Measurements from ENCODE around the gene KIF1A. TPM values are rescaled to one million over a fixed set of nuclear protein-coding genes. Genes with fewer than 3 reads are reported as not detected.

Gene KIF1A
- total RNA-seq, 1 experiment from 2014 or later: 279 TPM

DNA sequence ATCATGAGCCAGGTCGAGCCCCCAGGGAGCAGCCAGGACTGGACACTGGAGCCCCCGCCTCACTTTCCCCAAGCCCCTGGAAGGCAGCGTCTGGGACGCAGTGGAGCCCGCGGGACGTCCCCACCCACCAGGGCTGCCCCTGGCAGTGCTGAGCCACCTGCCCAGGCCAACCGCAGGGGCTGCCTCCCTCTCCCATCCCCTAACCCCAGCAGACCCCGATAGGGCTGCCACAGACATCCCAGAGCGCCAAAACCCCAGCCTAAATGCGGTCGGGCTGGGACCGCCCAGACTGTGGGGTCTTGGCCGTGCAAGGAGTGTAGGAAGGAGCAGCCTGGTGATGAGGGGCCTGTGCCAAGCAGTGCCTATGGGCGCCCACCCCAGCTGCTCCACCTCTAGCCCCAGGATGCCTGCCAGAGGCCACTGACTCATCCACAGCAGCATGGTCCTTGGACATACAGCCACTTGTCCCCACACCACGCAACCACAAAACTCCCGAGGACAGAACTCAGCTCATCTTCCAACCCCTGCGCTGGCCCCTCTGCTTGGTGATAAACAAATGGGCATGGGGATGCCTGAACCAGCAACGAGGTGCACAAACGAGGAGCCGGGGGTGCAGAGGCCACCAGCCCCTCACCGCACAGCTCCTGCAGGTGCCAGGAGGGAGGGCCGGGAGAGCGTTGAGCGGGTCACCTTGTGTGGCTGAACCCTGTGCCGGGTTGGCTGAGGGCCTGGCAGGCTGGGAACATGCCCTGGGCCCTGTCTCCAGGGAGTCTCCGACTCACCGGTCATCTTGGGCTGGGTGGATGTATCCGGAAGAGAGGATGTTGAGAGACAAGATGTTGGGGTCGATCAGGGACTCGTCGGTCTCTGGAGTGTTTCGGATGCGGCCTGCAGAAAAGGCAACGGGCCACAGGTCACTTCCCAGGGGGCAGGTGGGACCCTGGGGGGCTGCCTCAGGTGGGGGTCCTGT, 83.5 kb downstream of the KIF1A start:
- ChIA-PET POLR2A (no interaction called here), CTCF (no interaction called here)
- Mint-ChIP-seq H3K9me3 (no peaks in the 10 kb centered on the region), H3K4me1 (no peaks in the 10 kb centered on the region), H3K27me3 (ENCODE audit: low read depth) (no peaks in the 10 kb centered on the region), H3K36me3 (peaks cover 35% of the 10 kb centered on the region), H3K27ac (no peak overlapping the region), H3K4me3 (no peak overlapping the region)
- ATAC-seq: no peak
- no peak for DNase-seq (ENCODE audit: low spot score)
- TF ChIP-seq MAX (CRISPR knock-in tag; IDR thresholded peaks at IDR 0.05) (no peak), ZNF416 (CRISPR knock-in tag; IDR thresholded peaks at IDR 0.05) (no peak), CREM (CRISPR knock-in tag; IDR thresholded peaks at IDR 0.05) (no peak)
- TF ChIP-seq, protein P1, sequence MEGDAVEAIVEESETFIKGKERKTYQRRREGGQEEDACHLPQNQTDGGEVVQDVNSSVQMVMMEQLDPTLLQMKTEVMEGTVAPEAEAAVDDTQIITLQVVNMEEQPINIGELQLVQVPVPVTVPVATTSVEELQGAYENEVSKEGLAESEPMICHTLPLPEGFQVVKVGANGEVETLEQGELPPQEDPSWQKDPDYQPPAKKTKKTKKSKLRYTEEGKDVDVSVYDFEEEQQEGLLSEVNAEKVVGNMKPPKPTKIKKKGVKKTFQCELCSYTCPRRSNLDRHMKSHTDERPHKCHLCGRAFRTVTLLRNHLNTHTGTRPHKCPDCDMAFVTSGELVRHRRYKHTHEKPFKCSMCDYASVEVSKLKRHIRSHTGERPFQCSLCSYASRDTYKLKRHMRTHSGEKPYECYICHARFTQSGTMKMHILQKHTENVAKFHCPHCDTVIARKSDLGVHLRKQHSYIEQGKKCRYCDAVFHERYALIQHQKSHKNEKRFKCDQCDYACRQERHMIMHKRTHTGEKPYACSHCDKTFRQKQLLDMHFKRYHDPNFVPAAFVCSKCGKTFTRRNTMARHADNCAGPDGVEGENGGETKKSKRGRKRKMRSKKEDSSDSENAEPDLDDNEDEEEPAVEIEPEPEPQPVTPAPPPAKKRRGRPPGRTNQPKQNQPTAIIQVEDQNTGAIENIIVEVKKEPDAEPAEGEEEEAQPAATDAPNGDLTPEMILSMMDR (IDR thresholded peaks at IDR 0.05): no peak

DNA sequence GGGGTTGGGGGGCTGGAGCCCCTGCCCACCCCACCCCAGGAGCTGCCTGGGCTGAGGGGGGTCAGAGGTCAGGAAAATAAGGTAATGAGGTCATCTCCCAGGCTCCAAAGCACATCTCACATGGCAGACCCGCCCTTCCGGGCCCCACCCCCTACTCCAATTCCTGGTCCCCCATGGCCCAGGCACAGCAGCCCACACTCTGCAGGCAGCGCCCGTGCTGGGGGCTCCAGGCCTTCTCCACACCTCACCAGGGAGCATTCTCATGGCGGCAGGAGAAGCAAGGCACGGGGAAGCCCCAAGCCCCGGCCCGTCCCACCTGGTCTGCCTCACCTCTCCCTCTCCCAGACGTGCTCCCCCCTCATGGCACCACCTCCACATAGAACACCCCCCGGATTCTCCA, 84.5 kb downstream of the KIF1A start:
- H3K27ac Mint-ChIP-seq: no peak overlapping the region
- DNase-seq (ENCODE audit: low spot score) (no peak), ATAC-seq (no peak)
- no peak overlapping the region for H3K4me3 Mint-ChIP-seq
- no peaks in the 10 kb centered on the region for H3K27me3 Mint-ChIP-seq (ENCODE audit: low read depth)
- POLR2A ChIA-PET: interaction anchor here (0.6 kb wide), 1 partner anchor 39 kb away, joined by 3 read pairs; no protein-coding TSS in a partner anchor
- TF ChIP-seq, protein P2, sequence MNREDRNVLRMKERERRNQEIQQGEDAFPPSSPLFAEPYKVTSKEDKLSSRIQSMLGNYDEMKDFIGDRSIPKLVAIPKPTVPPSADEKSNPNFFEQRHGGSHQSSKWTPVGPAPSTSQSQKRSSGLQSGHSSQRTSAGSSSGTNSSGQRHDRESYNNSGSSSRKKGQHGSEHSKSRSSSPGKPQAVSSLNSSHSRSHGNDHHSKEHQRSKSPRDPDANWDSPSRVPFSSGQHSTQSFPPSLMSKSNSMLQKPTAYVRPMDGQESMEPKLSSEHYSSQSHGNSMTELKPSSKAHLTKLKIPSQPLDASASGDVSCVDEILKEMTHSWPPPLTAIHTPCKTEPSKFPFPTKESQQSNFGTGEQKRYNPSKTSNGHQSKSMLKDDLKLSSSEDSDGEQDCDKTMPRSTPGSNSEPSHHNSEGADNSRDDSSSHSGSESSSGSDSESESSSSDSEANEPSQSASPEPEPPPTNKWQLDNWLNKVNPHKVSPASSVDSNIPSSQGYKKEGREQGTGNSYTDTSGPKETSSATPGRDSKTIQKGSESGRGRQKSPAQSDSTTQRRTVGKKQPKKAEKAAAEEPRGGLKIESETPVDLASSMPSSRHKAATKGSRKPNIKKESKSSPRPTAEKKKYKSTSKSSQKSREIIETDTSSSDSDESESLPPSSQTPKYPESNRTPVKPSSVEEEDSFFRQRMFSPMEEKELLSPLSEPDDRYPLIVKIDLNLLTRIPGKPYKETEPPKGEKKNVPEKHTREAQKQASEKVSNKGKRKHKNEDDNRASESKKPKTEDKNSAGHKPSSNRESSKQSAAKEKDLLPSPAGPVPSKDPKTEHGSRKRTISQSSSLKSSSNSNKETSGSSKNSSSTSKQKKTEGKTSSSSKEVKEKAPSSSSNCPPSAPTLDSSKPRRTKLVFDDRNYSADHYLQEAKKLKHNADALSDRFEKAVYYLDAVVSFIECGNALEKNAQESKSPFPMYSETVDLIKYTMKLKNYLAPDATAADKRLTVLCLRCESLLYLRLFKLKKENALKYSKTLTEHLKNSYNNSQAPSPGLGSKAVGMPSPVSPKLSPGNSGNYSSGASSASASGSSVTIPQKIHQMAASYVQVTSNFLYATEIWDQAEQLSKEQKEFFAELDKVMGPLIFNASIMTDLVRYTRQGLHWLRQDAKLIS (CRISPR knock-in tag; IDR thresholded peaks at IDR 0.05; ENCODE audit: borderline replicate concordance): no peak
- TF ChIP-seq, protein P3, sequence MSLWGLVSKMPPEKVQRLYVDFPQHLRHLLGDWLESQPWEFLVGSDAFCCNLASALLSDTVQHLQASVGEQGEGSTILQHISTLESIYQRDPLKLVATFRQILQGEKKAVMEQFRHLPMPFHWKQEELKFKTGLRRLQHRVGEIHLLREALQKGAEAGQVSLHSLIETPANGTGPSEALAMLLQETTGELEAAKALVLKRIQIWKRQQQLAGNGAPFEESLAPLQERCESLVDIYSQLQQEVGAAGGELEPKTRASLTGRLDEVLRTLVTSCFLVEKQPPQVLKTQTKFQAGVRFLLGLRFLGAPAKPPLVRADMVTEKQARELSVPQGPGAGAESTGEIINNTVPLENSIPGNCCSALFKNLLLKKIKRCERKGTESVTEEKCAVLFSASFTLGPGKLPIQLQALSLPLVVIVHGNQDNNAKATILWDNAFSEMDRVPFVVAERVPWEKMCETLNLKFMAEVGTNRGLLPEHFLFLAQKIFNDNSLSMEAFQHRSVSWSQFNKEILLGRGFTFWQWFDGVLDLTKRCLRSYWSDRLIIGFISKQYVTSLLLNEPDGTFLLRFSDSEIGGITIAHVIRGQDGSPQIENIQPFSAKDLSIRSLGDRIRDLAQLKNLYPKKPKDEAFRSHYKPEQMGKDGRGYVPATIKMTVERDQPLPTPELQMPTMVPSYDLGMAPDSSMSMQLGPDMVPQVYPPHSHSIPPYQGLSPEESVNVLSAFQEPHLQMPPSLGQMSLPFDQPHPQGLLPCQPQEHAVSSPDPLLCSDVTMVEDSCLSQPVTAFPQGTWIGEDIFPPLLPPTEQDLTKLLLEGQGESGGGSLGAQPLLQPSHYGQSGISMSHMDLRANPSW (CRISPR knock-in tag; conservative IDR thresholded peaks at IDR 0.05; ENCODE audit: low read depth): no peak
- TF ChIP-seq ZNF671 (CRISPR knock-in tag; IDR thresholded peaks at IDR 0.05) (no peak), OVOL2 (CRISPR knock-in tag; IDR thresholded peaks at IDR 0.05; ENCODE audit: borderline replicate concordance) (no peak), NR1H2 (CRISPR knock-in tag; IDR thresholded peaks at IDR 0.05) (no peak)
- TF ChIP-seq, protein P4, sequence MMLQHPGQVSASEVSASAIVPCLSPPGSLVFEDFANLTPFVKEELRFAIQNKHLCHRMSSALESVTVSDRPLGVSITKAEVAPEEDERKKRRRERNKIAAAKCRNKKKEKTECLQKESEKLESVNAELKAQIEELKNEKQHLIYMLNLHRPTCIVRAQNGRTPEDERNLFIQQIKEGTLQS (CRISPR knock-in tag; conservative IDR thresholded peaks at IDR 0.05): no peak
- TF ChIP-seq, protein P5, sequence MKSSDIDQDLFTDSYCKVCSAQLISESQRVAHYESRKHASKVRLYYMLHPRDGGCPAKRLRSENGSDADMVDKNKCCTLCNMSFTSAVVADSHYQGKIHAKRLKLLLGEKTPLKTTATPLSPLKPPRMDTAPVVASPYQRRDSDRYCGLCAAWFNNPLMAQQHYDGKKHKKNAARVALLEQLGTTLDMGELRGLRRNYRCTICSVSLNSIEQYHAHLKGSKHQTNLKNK (CRISPR knock-in tag; IDR thresholded peaks at IDR 0.05): no peak
- peaks cover 29% of the 10 kb centered on the region for H3K36me3 Mint-ChIP-seq
- no peaks in the 10 kb centered on the region for H3K9me3 Mint-ChIP-seq
- CTCF ChIA-PET: interaction anchor here (0.6 kb wide), 1 partner anchor 95 kb away, joined by 3 read pairs; no protein-coding TSS in a partner anchor
- H3K4me1 Mint-ChIP-seq: no peaks in the 10 kb centered on the region
